Right forelimb (tissue), 1 donor: Measurements from ENCODE around the gene SUGCT.

Source experiments
- DNase-seq: peaks from one replicate; pipeline ENCODE4 v3.0.0-alpha.2; 2018

SUGCT gene

GRCh38 chr7:40541336-40541735 is 406.5 kb downstream of the SUGCT start:
- DNase-seq, result no peak

GRCh38 chr7:40542982-40543741 is 408.4 kb downstream of the SUGCT start:
- DNase-seq, result no peak

DNA sequence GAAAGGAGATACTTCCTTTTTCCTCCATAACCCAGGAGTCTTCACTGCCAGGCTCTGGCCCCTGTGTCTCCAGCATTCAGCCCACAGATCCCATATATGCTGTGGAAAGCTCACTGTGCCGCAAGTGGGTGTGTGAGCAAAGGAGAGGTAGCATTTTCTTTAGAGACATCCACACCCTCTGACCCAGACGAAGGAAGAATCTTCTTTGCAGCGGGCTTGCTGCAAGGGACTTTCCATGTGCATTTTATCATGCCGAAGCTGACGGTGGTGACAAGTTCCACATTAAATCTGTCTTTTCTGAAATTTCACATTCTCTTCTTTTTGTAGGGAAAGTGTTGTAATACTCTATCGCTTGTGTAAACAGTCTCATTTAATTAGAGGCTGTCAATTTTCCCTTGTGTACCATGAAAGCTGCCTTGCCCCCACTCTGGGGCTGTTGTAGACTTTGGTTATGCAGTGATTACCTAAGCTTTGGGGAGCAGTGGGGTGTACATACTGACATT is 409.5 kb downstream of the SUGCT start:
- no peak for DNase-seq

DNA sequence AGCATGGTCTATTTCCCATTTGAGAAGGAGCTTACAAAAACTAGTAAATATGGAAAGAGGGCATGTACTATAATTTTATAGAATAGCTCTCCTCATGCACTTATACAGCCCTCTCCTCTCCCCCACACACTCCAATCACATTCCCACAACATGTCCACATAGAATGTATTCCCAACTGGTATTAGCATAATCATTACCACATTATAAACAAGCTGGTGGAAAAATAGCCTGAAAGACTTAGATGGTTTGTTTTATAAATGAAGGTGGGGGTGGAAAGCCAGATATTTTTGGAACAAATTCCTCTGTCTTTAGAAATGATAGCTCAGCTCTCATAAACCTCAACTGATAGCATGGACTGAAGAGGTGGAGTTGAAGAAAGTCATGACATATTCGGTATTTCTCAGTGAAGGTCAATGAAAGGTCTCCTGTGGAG is 410.1 kb downstream of the SUGCT start:
- DNase-seq, result no peak

DNA sequence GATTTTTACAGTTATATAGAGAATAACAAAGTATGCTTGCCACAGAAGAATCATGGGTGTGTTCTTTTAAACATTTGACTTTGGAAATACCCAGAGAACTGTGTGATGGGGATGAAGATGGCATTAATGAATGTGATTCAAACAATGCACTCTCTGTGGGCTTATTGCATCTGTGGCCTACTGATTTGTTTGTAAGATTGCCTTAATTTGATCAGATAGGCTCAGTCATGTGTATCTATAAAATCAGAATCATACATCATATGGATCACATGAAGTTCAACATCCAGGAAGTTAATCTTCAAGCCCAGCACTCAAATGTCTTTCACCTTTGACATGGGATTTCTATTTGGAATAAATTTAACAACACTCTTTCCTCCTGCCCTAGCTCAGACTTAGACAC is 410.9 kb downstream of the SUGCT start:
- no peak for DNase-seq

GRCh38 chr7:40546616-40547501 is 412.1 kb downstream of the SUGCT start:
- DNase-seq, result no peak

- DNase-seq, result no peak
Observed at GRCh38 chr7:40549372-40550039, 414.7 kb downstream of the SUGCT start.

- DNase-seq, result no peak
Observed at GRCh38 chr7:40551685-40552576, 417.1 kb downstream of the SUGCT start.

DNA sequence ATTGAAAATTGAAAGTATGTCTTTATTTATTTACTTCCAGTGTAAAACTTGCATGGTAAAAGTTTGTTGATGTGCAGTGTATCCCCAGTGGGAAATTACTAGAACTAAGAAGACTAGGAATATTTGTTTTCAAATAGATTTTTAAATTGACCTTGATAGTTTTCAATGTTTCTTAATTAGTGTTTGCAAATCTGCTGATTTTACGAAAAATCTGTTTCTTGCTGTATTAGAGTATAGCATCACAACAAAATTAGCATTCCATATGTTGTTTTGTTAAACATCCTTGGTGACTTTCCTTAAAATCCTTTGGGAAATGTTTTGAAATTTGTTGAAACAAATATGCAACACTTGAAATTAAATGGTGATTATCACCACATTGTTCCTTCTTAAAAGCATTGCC is 425.9 kb downstream of the SUGCT start:
- DNase-seq, result no peak

DNA sequence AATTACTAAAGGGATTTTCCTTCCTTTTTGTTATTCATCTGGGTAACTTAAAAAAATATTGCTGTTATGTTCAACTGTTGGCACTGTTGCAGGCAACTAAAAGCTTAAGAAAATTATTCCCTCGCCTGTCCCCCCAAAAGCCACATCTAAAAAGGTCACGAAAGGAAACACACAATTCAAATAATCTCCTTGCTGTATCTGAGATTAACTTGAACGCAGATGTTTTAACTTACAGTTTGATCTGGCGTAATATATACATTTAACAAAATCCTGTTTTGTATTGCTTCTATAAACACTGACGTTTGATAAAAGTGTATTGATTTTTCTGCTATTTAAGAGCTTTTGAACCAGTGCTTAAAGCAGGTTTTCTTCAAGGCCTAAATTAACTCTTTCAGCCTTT is 432.1 kb downstream of the SUGCT start:
- DNase-seq, result no peak

DNA sequence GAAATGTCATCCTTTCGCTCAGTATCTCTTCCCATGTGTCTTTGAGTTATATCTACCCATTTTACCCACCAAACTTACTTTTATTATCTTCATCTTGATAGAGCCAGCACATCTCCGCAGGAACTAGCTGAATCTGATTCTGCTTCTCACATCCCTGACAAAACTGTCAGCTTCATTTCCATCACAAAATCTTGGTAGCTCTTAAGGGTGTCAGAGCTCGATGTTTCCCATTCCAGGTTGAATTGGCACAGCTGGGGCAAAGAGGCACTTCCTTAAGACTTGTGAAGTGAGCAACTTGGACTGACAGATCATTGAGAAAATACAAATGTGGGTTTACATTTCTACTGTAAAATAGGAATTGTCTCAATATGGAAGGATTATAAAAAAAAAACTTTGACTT is 434.5 kb downstream of the SUGCT start:
- no peak for DNase-seq

DNA sequence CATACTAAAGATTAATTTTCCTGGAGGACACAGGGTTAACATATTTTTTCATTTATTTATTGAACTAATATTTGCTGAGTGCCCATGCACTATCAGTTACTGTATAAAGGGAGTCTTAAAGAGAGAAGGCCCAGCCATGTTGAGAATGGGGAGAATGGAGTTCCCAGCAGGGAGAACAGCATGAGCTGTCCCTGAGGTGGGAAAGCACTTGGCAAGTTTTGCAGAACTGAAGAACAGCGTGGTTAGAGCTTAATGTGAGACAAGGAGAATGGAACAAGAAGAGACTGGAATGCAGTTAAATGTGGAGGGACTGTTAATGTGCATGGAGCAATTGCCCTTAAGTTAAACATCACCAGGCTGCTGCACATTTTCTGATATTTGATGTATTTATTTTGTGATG is 435.4 kb downstream of the SUGCT start:
- DNase-seq, result no peak

DNA sequence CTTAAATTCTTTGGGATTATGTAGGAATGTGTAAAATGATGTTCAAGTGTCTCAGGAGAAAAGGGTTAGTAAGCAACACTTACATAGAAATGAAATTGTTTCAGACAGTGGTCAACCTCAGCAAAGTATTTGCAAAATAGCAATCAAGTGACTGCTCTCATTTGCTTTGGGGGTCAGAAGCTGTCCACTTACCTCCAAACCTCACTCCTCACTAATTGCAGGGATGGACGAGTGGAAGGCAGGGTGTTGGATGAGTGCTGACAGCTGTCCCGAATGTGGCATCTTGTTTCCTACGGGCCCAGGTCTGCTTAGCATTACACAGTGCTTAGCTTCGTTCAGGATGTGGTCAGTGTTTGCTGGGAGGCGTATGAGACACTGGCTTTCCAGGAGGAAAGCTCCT is 437.0 kb downstream of the SUGCT start:
- DNase-seq, result no peak

- no peak for DNase-seq
Observed at GRCh38 chr7:40572810-40573465, 438.1 kb downstream of the SUGCT start.

DNA sequence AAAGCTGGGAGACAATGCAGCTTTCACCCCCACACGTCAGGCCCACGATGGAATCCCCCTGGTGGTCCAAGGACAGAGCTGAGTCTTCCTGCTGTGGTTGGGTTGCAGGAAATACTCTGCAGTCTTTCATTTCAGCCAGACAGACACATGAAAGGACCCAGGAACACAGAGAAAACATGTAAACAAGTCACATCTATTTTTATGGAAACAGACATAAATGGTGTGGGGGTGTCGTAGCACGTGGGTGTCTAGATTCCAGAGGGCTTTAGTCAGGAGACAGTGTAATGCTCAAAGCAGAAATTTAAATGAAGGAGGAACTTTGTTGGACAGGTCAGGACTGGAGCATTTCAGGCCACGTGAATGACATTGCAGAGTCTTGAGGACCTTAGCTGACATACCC is 444.6 kb downstream of the SUGCT start:
- DNase-seq, result no peak

GRCh38 chr7:40580776-40581175 is 446.0 kb downstream of the SUGCT start:
- DNase-seq, result no peak

DNA sequence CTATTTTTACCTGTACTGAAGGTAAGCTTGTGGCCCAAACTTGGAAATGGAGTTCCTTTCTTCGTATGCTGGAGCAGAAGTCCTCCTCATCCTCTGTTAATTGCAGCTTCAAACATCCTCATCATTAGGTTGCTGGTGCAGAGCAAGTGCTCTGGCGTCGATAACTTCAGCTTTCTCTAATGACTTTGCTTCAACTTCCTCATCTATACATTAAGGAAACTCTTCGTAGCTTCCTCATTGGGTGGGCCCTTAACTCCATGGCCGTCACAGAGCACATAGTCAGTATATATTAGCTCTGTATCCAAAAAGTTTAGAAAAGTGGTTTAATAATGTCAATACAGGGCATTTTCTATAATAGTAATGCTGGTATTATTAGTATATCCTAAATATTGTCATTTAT is 447.7 kb downstream of the SUGCT start:
- DNase-seq, result no peak

DNA sequence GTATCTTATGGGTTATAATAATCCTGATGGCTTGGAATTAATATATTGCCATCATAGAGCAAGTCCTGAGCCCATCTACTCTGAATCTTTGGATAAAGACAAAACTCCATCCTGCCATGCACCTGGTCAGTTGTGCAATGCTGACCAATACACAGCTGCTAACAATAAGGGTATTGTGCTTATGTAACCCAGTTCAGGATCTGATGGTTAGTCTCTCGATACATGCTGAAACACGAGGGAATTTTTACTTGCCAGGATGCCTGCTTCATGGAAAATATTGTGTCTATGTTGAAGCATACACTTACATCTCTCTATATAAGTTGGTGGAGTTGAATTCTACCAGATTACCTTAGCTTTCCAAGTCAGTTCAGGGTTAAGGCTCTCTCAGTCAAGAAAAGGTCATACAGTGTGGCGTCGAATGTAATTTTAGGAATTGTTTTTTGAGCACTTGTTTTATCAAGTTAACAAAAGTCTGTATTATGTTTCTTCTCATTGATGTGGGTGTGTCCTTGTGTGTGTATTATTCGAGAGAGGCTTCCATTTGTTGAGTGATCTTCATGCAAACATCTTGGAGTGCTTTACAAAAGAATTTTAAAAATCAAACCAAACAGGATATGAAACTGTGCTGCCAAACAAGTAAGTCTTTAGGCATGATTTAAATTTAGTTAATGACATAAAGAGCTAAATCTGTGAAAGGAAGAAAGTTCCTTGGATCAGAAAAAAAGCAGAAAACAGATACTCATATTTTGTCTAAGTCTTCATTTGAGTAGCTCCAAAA is 449.1 kb downstream of the SUGCT start:
- no peak for DNase-seq

DNA sequence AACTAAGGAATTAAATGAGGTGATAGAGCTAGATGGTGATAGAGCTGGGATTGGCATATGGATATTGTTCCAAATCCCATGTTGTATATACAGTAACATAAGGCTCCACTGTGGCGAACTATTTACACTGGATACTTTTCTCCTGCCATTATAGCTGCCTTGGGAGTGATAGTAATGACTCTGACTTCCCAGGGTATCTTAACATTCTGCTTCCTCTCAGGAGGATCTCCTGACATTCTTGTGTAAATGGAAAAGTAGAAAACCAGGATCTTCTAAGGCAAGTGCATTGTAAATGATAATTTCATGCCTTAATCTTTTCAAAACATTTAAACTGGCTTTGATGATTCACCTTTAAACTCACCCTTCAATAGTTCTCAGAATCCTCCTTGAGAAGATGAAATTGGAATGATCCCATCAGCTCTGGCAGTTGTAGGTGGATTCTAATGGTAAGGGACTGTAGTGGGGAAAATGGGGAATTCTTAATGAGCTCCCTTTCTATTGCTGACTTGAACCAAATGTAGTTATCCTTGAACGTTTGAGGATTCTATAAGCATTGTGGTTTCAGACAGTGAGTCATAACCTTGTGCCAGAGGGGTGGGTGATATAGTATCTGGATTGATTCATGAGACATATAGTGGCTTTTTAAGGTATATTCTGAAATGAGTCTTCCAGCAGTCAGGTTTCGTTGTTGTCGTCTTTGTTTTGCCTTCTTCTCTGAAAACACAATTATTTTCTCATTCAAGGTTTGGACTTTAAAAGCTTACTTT is 450.0 kb downstream of the SUGCT start:
- no peak for DNase-seq

DNA sequence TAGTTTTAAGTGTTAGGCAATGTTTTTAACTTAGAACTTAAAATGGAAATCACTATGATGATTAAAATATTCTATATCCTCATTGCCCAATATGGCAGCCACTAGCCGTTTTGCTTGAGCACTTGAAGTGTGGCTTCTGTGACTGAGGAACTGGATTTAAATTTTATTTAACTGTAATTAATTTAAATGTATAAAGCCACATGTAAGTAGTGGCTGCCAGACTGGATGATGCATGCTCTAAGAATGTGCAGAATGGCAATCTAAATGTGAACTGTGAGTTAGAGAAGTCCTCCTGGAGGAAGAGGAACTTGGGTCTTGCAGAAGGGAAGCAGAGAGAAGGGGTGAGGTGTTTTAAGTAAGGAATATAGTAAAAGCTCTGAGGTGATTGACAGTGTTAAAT is 451.4 kb downstream of the SUGCT start:
- no peak for DNase-seq
